ENCODE data around the gene SOX15.

Gene SOX15

GRCh38 chr17:7589204-7589868, 558 bp downstream of the SOX15 start:
- Histone ChIP-seq H4K20me1 (ENCODE audit: insufficient read depth, low read length) (0 out of 2 replicates have a peak, but pooled peaks cover 3% of the 10 kb centered on the region), H3K9ac (ENCODE audit: low read depth, low read length) (no peak overlapping the region), H3K4me3 (ENCODE audit: low read depth in 1 of 2, low read length in 2 of 2) (no peak overlapping the region), H3K9me3 (ENCODE audit: insufficient read depth, low read length, severe bottlenecking) (no peaks in the 10 kb centered on the region), H2AFZ (ENCODE audit: low read depth, low read length) (no peak overlapping the region), H3K4me1 (ENCODE audit: insufficient read depth, low read length) (peaks cover 16% of the 10 kb centered on the region), H3K27me3 (ENCODE audit: insufficient read depth, low read length, poor library complexity) (no peaks in the 10 kb centered on the region), H3K4me2 (ENCODE audit: insufficient read depth, low read length) (no peak overlapping the region), H3K27ac (ENCODE audit: low read length) (no peak overlapping the region), H3K79me2 (ENCODE audit: insufficient read depth, low read length) (peaks cover 23% of the 10 kb centered on the region), H3K36me3 (ENCODE audit: insufficient read depth, low read length) (peaks cover 86% of the 10 kb centered on the region)
- DNase-seq (no peak), ATAC-seq (ENCODE audit: insufficient read depth, low read depth) (no peak)
- TF ChIP-seq EZH2 (IDR thresholded peaks at IDR 0.05; ENCODE audit: borderline replicate concordance, low read depth, low read length, severe bottlenecking), result no peak
- no peak for TF ChIP-seq CTCF (IDR thresholded peaks at IDR 0.05; ENCODE audit: borderline replicate concordance, extremely low read depth, low read length, poor library complexity, severe bottlenecking)

DNA sequence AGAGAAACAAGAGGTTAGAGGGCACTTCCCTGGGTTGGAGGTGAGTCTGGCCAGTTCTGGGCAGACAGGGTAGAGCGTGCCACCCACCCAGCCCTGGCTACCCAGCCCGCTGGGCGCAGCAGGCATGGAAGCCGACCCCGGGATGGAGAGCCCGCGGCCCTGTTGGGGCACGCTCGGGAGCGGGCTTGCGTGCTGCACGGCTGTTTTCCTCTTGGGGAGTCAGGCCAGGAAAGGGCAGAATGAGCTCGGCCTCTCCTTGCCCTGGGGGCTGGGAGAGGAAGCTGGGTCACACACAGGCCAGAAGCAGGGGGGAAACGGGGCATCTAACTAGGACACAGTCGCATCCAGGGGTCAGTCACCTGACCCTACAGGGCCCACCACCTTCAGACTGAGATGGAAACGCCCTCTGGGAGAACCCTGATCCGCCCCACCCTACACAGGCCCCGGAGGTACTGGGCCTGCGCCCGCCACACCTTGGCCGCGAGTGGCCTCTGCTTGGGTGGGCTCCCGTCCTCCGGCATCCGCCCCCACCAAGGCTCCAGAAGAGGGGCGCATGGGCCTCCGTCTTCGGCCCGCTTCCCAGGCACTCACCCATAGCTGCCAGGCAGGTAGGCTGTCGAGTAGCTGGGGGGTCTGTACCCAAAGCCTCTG, 1.2 kb downstream of the SOX15 start:
- no peak overlapping the region for H2AFZ ChIP-seq (ENCODE audit: low read depth, low read length)
- H3K27me3 ChIP-seq (ENCODE audit: insufficient read depth, low read length, poor library complexity), result no peaks in the 10 kb centered on the region
- no peak for ATAC-seq (ENCODE audit: insufficient read depth, low read depth)
- H3K4me3 ChIP-seq (ENCODE audit: low read depth in 1 of 2, low read length in 2 of 2), result no peak overlapping the region
- H3K9me3 ChIP-seq (ENCODE audit: insufficient read depth, low read length, severe bottlenecking), result no peaks in the 10 kb centered on the region
- no peak overlapping the region for H3K4me2 ChIP-seq (ENCODE audit: insufficient read depth, low read length)
- 0 out of 2 replicates have a peak, but pooled peaks cover 3% of the 10 kb centered on the region for H4K20me1 ChIP-seq (ENCODE audit: insufficient read depth, low read length)
- no peak overlapping the region for H3K9ac ChIP-seq (ENCODE audit: low read depth, low read length)
- H3K27ac ChIP-seq (ENCODE audit: low read length), result no peak overlapping the region
- peaks cover 18% of the 10 kb centered on the region for H3K4me1 ChIP-seq (ENCODE audit: insufficient read depth, low read length)
- no peak for TF ChIP-seq CTCF (IDR thresholded peaks at IDR 0.05; ENCODE audit: borderline replicate concordance, extremely low read depth, low read length, poor library complexity, severe bottlenecking)
- TF ChIP-seq EZH2 (IDR thresholded peaks at IDR 0.05; ENCODE audit: borderline replicate concordance, low read depth, low read length, severe bottlenecking), result no peak
- peaks cover 79% of the 10 kb centered on the region for H3K36me3 ChIP-seq (ENCODE audit: insufficient read depth, low read length)
- peaks cover 26% of the 10 kb centered on the region for H3K79me2 ChIP-seq (ENCODE audit: insufficient read depth, low read length)
- no peak for DNase-seq

- TF ChIP-seq CTCF (IDR thresholded peaks at IDR 0.05; ENCODE audit: borderline replicate concordance, extremely low read depth, low read length, poor library complexity, severe bottlenecking) (no peak), EZH2 (IDR thresholded peaks at IDR 0.05; ENCODE audit: borderline replicate concordance, low read depth, low read length, severe bottlenecking) (no peak)
- no peak overlapping the region for H3K4me3 ChIP-seq (ENCODE audit: low read depth in 1 of 2, low read length in 2 of 2)
- no peak overlapping the region for H3K9ac ChIP-seq (ENCODE audit: low read depth, low read length)
- ATAC-seq (ENCODE audit: insufficient read depth, low read depth) (no peak), DNase-seq (no peak)
- H3K36me3 ChIP-seq (ENCODE audit: insufficient read depth, low read length), result peaks cover 72% of the 10 kb centered on the region
- no peak overlapping the region for H3K27ac ChIP-seq (ENCODE audit: low read length)
- H3K4me1 ChIP-seq (ENCODE audit: insufficient read depth, low read length), result peaks cover 27% of the 10 kb centered on the region
- no peaks in the 10 kb centered on the region for H3K27me3 ChIP-seq (ENCODE audit: insufficient read depth, low read length, poor library complexity)
- H2AFZ ChIP-seq (ENCODE audit: low read depth, low read length), result no peak overlapping the region
- H3K4me2 ChIP-seq (ENCODE audit: insufficient read depth, low read length), result no peak overlapping the region
- H4K20me1 ChIP-seq (ENCODE audit: insufficient read depth, low read length), result 0 out of 2 replicates have a peak, but pooled peaks cover 3% of the 10 kb centered on the region
- H3K9me3 ChIP-seq (ENCODE audit: insufficient read depth, low read length, severe bottlenecking), result no peaks in the 10 kb centered on the region
- peaks cover 35% of the 10 kb centered on the region for H3K79me2 ChIP-seq (ENCODE audit: insufficient read depth, low read length)
These were observed 2.3 kb downstream of the SOX15 start for GRCh38 chr17:7587420-7588151.

All from DND-41 (cell line).